ENCODE measurements around the gene ARMC8.

DNA sequence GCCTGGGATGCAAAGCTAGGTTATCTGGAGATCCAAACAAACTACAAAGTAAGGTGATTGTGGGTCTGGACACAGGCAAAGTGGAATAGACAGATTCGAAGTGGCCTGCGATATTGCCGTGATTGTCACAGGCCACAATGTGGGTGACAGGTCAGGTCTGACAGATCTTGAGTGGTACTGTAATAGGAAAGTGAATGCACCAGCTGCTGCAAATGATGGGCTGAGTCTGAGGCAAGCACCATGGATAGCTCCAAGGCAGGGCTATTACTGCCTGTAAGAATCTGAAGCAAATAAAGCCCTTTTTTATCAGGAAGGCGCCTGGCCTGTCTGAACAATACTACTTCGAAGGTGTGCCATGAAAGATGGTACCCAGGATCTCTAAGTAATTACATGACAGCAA, 10.0 kb downstream of the ARMC8 start:
- TF ChIP-seq CTCF (IDR thresholded peaks at IDR 0.05 in 8 of 11, conservative IDR thresholded peaks at IDR 0.05 in 3 of 11) (no peak), POLR2A (IDR thresholded peaks at IDR 0.05) (no peak), POLR2AphosphoS5 (IDR thresholded peaks at IDR 0.05) (no peak)

Data from spleen (tissue), 7 donors.